ENCODE results near the gene KNTC1. TPM values are rescaled to one million over a fixed set of nuclear protein-coding genes. Genes with fewer than 3 reads are reported as not detected.

The KNTC1 gene
- total and polyA plus RNA-seq, 2 of the 13 experiments (the other 11 are each of a cell fraction or from before 2014, with no cell fraction given): 45.1 to 57.6 TPM

- TF ChIP-seq ZNF580 (CRISPR knock-in tag; IDR thresholded peaks at IDR 0.05; ENCODE audit: borderline replicate concordance, low read depth) (peak; percentile 55; the same call in 1 of the 2 replicates), ZFP41 (CRISPR knock-in tag; IDR thresholded peaks at IDR 0.05; ENCODE audit: borderline replicate concordance) (no peak), ZNF205 (CRISPR knock-in tag; IDR thresholded peaks at IDR 0.05) (peak; percentile 31; the same call in 1 of the 2 replicates), ZBTB2 (CRISPR knock-in tag; IDR thresholded peaks at IDR 0.05; ENCODE audit: low read depth) (0 out of 2 replicates have a peak, but pooled peaks have one; percentile 55), ZNF619 (CRISPR knock-in tag; IDR thresholded peaks at IDR 0.05) (peak; percentile 28; the same call in 1 of the 2 replicates), SATB2 (CRISPR knock-in tag; IDR thresholded peaks at IDR 0.05) (0 out of 2 replicates have a peak, but pooled peaks have one; percentile 73), IRX3 (CRISPR knock-in tag; IDR thresholded peaks at IDR 0.05; ENCODE audit: borderline replicate concordance, low read depth) (peak; percentile 46; the same call in 1 of the 2 replicates), ZHX1 (CRISPR knock-in tag; IDR thresholded peaks at IDR 0.05; ENCODE audit: low read depth) (peak; percentile 91), ZNF329 (CRISPR knock-in tag; IDR thresholded peaks at IDR 0.05; ENCODE audit: low read depth) (peak; percentile 43; the same call in 1 of the 2 replicates), TCF12 (IDR thresholded peaks at IDR 0.05) (no peak), TCF12 (CRISPR knock-in tag; IDR thresholded peaks at IDR 0.05) (no peak), ZBTB10 (CRISPR knock-in tag; IDR thresholded peaks at IDR 0.05; ENCODE audit: borderline replicate concordance) (peak; percentile 74; the same call in 1 of the 2 replicates), RBM39 (IDR thresholded peaks at IDR 0.05; ENCODE audit: low read depth, low read length, poor library complexity, severe bottlenecking) (peak; percentile 25), POLR2AphosphoS2 (IDR thresholded peaks at IDR 0.05; ENCODE audit: low read depth, low read length) (peak; percentile 90; the same call in 1 of the 2 replicates), ZNF558 (CRISPR knock-in tag; IDR thresholded peaks at IDR 0.05; ENCODE audit: borderline replicate concordance) (0 out of 2 replicates have a peak, but pooled peaks have one; percentile 20), U2AF1 (optimal IDR thresholded peaks at IDR 0.05; ENCODE audit: low read depth, low read length) (peak; percentile 82), NAIF1 (CRISPR knock-in tag; IDR thresholded peaks at IDR 0.05; ENCODE audit: borderline replicate concordance) (0 out of 2 replicates have a peak, but pooled peaks have one; percentile 67), TFDP1 (CRISPR knock-in tag; IDR thresholded peaks at IDR 0.05; ENCODE audit: borderline replicate concordance) (peak; percentile 99)
Measured at GRCh38 chr12:122526683-122527477, at the start of gene KNTC1, which contains the start of gene RSRC2 (continued).

Measured in HepG2 (cell line).